ENCODE results near the gene FAF1.

FAF1 gene

GRCh38 chr1:50959303-50959912 lies 659 bp downstream of the FAF1 start (continued):
- TF ChIP-seq, protein P1, sequence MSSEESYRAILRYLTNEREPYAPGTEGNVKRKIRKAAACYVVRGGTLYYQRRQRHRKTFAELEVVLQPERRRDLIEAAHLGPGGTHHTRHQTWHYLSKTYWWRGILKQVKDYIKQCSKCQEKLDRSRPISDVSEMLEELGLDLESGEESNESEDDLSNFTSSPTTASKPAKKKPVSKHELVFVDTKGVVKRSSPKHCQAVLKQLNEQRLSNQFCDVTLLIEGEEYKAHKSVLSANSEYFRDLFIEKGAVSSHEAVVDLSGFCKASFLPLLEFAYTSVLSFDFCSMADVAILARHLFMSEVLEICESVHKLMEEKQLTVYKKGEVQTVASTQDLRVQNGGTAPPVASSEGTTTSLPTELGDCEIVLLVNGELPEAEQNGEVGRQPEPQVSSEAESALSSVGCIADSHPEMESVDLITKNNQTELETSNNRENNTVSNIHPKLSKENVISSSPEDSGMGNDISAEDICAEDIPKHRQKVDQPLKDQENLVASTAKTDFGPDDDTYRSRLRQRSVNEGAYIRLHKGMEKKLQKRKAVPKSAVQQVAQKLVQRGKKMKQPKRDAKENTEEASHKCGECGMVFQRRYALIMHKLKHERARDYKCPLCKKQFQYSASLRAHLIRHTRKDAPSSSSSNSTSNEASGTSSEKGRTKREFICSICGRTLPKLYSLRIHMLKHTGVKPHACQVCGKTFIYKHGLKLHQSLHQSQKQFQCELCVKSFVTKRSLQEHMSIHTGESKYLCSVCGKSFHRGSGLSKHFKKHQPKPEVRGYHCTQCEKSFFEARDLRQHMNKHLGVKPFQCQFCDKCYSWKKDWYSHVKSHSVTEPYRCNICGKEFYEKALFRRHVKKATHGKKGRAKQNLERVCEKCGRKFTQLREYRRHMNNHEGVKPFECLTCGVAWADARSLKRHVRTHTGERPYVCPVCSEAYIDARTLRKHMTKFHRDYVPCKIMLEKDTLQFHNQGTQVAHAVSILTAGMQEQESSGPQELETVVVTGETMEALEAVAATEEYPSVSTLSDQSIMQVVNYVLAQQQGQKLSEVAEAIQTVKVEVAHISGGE (tag by site-specific recombination; conservative IDR thresholded peaks at IDR 0.05; ENCODE audit: low read depth), result no peak; the same call in 1 of the 2 replicates
- TF ChIP-seq ZNF426 (tag by site-specific recombination; IDR thresholded peaks at IDR 0.05), result no peak
- TF ChIP-seq ZNF747 (tag by site-specific recombination; IDR thresholded peaks at IDR 0.05), result no peak
- TF ChIP-seq GLI4 (tag by site-specific recombination; IDR thresholded peaks at IDR 0.05), result no peak
- no peak for TF ChIP-seq ZNF354C (tag by site-specific recombination; IDR thresholded peaks at IDR 0.05; ENCODE audit: borderline replicate concordance, low read depth)
- TF ChIP-seq KLF1 (tag by site-specific recombination; IDR thresholded peaks at IDR 0.05), result peak; percentile 38; the same call in 1 of the 2 replicates
- TF ChIP-seq ZNF76 (tag by site-specific recombination; IDR thresholded peaks at IDR 0.05; ENCODE audit: borderline replicate concordance, low read depth), result peak; percentile 54; the same call in 1 of the 2 replicates
- no peak for TF ChIP-seq BCL11A (tag by site-specific recombination; IDR thresholded peaks at IDR 0.05; ENCODE audit: low read depth)
- TF ChIP-seq ZNF211 (tag by site-specific recombination; IDR thresholded peaks at IDR 0.05; ENCODE audit: low read depth), result no peak
- TF ChIP-seq ZNF202 (tag by site-specific recombination; IDR thresholded peaks at IDR 0.05; ENCODE audit: borderline replicate concordance), result no peak
- no peak for TF ChIP-seq ZNF239 (tag by site-specific recombination; IDR thresholded peaks at IDR 0.05)
- TF ChIP-seq ZNF404 (tag by site-specific recombination; IDR thresholded peaks at IDR 0.05), result no peak
- no peak for TF ChIP-seq ZNF585B (tag by site-specific recombination; IDR thresholded peaks at IDR 0.05)
- TF ChIP-seq GLIS2 (tag by site-specific recombination; IDR thresholded peaks at IDR 0.05), result no peak
- TF ChIP-seq ZNF366 (tag by site-specific recombination; conservative IDR thresholded peaks at IDR 0.05), result peak; percentile 38; the same call in 1 of the 2 replicates

- H3K27ac ChIP-seq (ENCODE audit: extremely low read depth, low read depth, low read length), result no peak overlapping the region
- H3K36me3 ChIP-seq (ENCODE audit: control insufficient read depth in 2 of 2, insufficient read depth in 1 of 2, low read length in 2 of 2), result peaks cover 0 to 15% of the 10 kb centered on the region in 2 experiments; a peak in 1 of 3 replicates
- H3K9me3 ChIP-seq (ENCODE audit: control insufficient read depth, insufficient read depth, low read depth, low read length), result no peaks in the 10 kb centered on the region
- H3K4me3 ChIP-seq (ENCODE audit: low read depth, low read length), result no peak overlapping the region
- CTCF ChIA-PET, result interaction anchor here (0.7 to 4.0 kb wide), 3 partner anchors 16 to 82 kb away, joined by 3 to 12 read pairs (median 4); no protein-coding TSS in a partner anchor
- POLR2A ChIA-PET, result no interaction called here
- no peaks in the 10 kb centered on the region for H3K4me1 ChIP-seq (ENCODE audit: control insufficient read depth, insufficient read depth, low read length)
- TF ChIP-seq ZNF16 (tag by site-specific recombination; IDR thresholded peaks at IDR 0.05; ENCODE audit: low read depth), result no peak
- TF ChIP-seq, protein P2, sequence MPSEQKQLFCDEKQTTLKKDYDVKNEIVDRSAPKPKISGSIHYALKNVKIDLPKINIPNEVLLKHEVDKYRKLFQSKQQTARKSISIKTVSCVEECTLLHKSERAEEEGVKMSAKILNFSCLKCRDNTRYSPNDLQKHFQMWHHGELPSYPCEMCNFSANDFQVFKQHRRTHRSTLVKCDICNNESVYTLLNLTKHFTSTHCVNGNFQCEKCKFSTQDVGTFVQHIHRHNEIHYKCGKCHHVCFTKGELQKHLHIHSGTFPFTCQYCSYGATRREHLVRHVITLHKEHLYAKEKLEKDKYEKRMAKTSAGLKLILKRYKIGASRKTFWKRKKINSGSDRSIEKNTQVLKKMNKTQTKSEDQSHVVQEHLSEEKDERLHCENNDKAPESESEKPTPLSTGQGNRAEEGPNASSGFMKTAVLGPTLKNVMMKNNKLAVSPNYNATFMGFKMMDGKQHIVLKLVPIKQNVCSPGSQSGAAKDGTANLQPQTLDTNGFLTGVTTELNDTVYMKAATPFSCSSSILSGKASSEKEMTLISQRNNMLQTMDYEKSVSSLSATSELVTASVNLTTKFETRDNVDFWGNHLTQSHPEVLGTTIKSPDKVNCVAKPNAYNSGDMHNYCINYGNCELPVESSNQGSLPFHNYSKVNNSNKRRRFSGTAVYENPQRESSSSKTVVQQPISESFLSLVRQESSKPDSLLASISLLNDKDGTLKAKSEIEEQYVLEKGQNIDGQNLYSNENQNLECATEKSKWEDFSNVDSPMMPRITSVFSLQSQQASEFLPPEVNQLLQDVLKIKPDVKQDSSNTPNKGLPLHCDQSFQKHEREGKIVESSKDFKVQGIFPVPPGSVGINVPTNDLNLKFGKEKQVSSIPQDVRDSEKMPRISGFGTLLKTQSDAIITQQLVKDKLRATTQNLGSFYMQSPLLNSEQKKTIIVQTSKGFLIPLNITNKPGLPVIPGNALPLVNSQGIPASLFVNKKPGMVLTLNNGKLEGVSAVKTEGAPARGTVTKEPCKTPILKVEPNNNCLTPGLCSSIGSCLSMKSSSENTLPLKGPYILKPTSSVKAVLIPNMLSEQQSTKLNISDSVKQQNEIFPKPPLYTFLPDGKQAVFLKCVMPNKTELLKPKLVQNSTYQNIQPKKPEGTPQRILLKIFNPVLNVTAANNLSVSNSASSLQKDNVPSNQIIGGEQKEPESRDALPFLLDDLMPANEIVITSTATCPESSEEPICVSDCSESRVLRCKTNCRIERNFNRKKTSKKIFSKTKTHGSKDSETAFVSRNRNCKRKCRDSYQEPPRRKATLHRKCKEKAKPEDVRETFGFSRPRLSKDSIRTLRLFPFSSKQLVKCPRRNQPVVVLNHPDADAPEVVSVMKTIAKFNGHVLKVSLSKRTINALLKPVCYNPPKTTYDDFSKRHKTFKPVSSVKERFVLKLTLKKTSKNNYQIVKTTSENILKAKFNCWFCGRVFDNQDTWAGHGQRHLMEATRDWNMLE (tag by site-specific recombination; conservative IDR thresholded peaks at IDR 0.05; ENCODE audit: low read depth), result no peak
- no peak for TF ChIP-seq ZNF48 (tag by site-specific recombination; IDR thresholded peaks at IDR 0.05)
- TF ChIP-seq ZSCAN5A (tag by site-specific recombination; IDR thresholded peaks at IDR 0.05), result no peak
- TF ChIP-seq, protein P3, sequence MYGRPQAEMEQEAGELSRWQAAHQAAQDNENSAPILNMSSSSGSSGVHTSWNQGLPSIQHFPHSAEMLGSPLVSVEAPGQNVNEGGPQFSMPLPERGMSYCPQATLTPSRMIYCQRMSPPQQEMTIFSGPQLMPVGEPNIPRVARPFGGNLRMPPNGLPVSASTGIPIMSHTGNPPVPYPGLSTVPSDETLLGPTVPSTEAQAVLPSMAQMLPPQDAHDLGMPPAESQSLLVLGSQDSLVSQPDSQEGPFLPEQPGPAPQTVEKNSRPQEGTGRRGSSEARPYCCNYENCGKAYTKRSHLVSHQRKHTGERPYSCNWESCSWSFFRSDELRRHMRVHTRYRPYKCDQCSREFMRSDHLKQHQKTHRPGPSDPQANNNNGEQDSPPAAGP (tag by site-specific recombination; IDR thresholded peaks at IDR 0.05), result no peak
- TF ChIP-seq ZNF211 (tag by site-specific recombination; IDR thresholded peaks at IDR 0.05; ENCODE audit: low read depth), result no peak
- TF ChIP-seq ZNF350 (tag by site-specific recombination; IDR thresholded peaks at IDR 0.05), result no peak
- no peak for TF ChIP-seq ZNF2 (tag by site-specific recombination; IDR thresholded peaks at IDR 0.05)
- TF ChIP-seq ZFP3 (tag by site-specific recombination; IDR thresholded peaks at IDR 0.05; ENCODE audit: low read depth), result no peak
These were observed 5.0 kb downstream of the FAF1 start for GRCh38 chr1:50955116-50955515.

All from HEK293 (cell line).